NCI-H524 (cell line): ENCODE results near the gene CEP164.

Experiments used
- DNase-seq, 2 experiments: peaks; one replicate each; lab custom pipeline; 2025; lab: John Stamatoyannopoulos, UW

CEP164 gene

GRCh38 chr11:117420598-117420997, 92.9 kb downstream of the CEP164 start:
- no peak for DNase-seq

GRCh38 chr11:117421041-117421440, 93.4 kb downstream of the CEP164 start:
- no peak for DNase-seq

GRCh38 chr11:117421476-117421875, 93.8 kb downstream of the CEP164 start:
- no peak for DNase-seq

- DNase-seq, result no peak
Measured at GRCh38 chr11:117423046-117423575, 95.5 kb downstream of the CEP164 start.

- peak in 1 of 2 experiments; percentile 2 for DNase-seq
Measured at GRCh38 chr11:117424781-117425180, 97.1 kb downstream of the CEP164 start.

- no peak for DNase-seq
Measured at GRCh38 chr11:117425679-117426296, 98.1 kb downstream of the CEP164 start.

- peak; percentile 27 to 75 for DNase-seq
Measured at GRCh38 chr11:117426297-117426685, 98.6 kb downstream of the CEP164 start.

GRCh38 chr11:117426941-117427340, 99.3 kb downstream of the CEP164 start:
- DNase-seq, result no peak

GRCh38 chr11:117427356-117427874, 99.8 kb downstream of the CEP164 start:
- peak; percentile 4 to 48 for DNase-seq

GRCh38 chr11:117428186-117428855, 100.7 kb downstream of the CEP164 start:
- DNase-seq, result no peak

- DNase-seq, result no peak
Measured at GRCh38 chr11:117428856-117429229, 101.2 kb downstream of the CEP164 start.

GRCh38 chr11:117430293-117430955, 102.8 kb downstream of the CEP164 start:
- DNase-seq, result no peak

- no peak for DNase-seq
Measured at GRCh38 chr11:117431436-117431835, 103.8 kb downstream of the CEP164 start.

- no peak for DNase-seq
Measured at GRCh38 chr11:117433717-117434116, 106.1 kb downstream of the CEP164 start.

GRCh38 chr11:117434481-117434880, 106.8 kb downstream of the CEP164 start:
- DNase-seq, result no peak

- no peak for DNase-seq
Measured at GRCh38 chr11:117435326-117435725, 107.7 kb downstream of the CEP164 start.

GRCh38 chr11:117437041-117437790, 109.6 kb downstream of the CEP164 start:
- no peak for DNase-seq

GRCh38 chr11:117437791-117438130, 110.1 kb downstream of the CEP164 start:
- DNase-seq, result no peak

GRCh38 chr11:117438371-117439000, 110.8 kb downstream of the CEP164 start:
- no peak for DNase-seq

GRCh38 chr11:117439256-117439655, 111.6 kb downstream of the CEP164 start:
- no peak for DNase-seq

- no peak for DNase-seq
Measured at GRCh38 chr11:117440258-117440657, 112.6 kb downstream of the CEP164 start.
